Nephron progenitor cell (in vitro differentiated cells): ENCODE results near the gene PCP2.

Experiments
- DNase-seq: peaks from one replicate; pipeline ENCODE4 v3.0.0; 2021
- H3K27ac Mint-ChIP-seq: 2 replicates; pipeline ENCODE4 v1.8.0; 2021; ENCODE audit warnings: mild to moderate bottlenecking, moderate library complexity, mixed read lengths
- H3K27me3 Mint-ChIP-seq: 2 replicates; pipeline ENCODE4 v1.8.0; 2021; ENCODE audit warnings: mild to moderate bottlenecking, low read depth, mixed read lengths; ENCODE audit not compliant: poor library complexity
- H3K36me3 Mint-ChIP-seq: 2 replicates; pipeline ENCODE4 v1.8.0; 2021; ENCODE audit warnings: low read depth, mixed read lengths
- H3K4me1 Mint-ChIP-seq: 2 replicates; pipeline ENCODE4 v1.8.0; 2021; ENCODE audit warnings: mixed read lengths
- H3K4me3 Mint-ChIP-seq: 2 replicates; pipeline ENCODE4 v1.8.0; 2021; ENCODE audit warnings: mild to moderate bottlenecking, moderate library complexity, mixed read lengths
- H3K9me3 Mint-ChIP-seq: 2 replicates; pipeline ENCODE4 v1.8.0; 2021; ENCODE audit warnings: mild to moderate bottlenecking, moderate library complexity, mixed read lengths
- CTCF ChIP-seq: fragments of 200-600 bp; sonication (generic); IDR thresholded peaks from 2 replicates; pipeline ENCODE4 v1.5.0; 2021; ENCODE audit warnings: antibody characterized with exemption

The PCP2 gene

GRCh38 chr19:7678971-7679751 is 45.6 kb upstream of the PCP2 start:
- Mint-ChIP-seq H3K4me1 (peaks cover 31% of the 10 kb centered on the region), H3K4me3 (peak overlapping the region; percentile 21), H3K36me3 (peaks cover 17% of the 10 kb centered on the region), H3K27ac (no peak overlapping the region), H3K27me3 (peaks cover 50% of the 10 kb centered on the region), H3K9me3 (peaks cover 6% of the 10 kb centered on the region)
- TF ChIP-seq CTCF, result no peak
- no peak for DNase-seq

DNA sequence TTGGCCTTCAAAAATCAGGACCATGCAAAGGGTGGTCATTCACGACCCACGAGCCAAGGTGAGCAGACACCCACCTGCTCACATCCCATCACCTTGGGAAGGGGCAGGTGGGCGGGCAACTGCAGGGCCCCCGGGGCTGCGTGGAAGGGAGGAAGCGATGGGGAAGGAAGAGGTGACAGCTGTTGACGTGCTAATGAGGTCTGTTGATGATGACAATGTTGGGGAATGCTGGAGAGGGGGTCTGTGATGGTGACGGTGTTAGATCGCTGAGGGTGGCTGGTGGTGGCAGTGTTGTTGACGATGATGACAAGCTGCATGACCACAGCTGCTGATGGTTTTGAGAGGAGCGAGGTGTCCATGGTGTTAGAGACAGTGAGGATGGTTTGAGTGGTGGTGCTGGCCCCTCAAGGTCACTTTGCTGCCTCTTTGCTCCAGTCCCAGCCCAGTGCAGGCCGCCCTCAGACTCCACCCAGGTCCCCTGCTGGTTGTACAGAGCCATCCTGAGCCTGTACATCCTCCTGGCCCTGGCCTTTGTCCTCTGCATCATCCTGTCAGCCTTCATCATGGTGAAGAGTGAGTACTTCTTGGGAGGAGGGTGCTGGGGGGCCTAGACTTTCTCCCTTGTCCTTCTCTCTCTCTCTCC is 44.3 kb upstream of the PCP2 start:
- Mint-ChIP-seq H3K27ac (no peak overlapping the region), H3K4me3 (no peak overlapping the region), H3K27me3 (peaks cover 64% of the 10 kb centered on the region), H3K36me3 (peaks cover 4% of the 10 kb centered on the region), H3K9me3 (peaks cover 15% of the 10 kb centered on the region), H3K4me1 (peaks cover 31% of the 10 kb centered on the region)
- TF ChIP-seq CTCF, result no peak
- no peak for DNase-seq

DNA sequence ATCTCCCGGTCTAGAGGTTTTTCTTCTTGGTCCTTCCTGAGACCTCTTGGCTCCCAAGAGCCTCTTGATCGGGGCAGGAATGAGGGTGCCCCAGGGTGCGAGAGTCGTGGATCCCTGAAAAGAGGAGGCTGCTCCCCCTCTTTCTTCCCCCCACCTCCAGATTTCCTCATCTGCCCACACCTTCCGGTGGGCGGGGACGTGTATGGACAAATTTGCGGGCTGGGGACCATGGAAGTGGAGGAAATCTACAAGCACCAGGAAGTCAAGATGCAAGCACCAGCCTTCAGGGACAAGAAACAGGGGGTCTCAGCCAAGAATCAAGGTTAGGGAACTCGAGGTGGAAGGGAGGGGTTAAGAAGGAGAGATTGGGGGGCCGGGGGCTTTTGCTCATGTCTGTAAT is 43.3 kb upstream of the PCP2 start, which contains the start of gene MCEMP1:
Gene MCEMP1 (plus strand): TSS at position 237 of the 400 bp plus-strand sequence. CDS start 31 bp downstream, at position 268.
- no peak for DNase-seq
- peaks cover 72% of the 10 kb centered on the region for H3K27me3 Mint-ChIP-seq
- no peaks in the 10 kb centered on the region for H3K36me3 Mint-ChIP-seq
- H3K9me3 Mint-ChIP-seq, result peaks cover 15% of the 10 kb centered on the region
- TF ChIP-seq CTCF, result no peak
- peaks cover 30% of the 10 kb centered on the region for H3K4me1 Mint-ChIP-seq
- H3K27ac Mint-ChIP-seq, result no peak within 1 kb of the TSS
- H3K4me3 Mint-ChIP-seq, result no peak within 1 kb of the TSS

GRCh38 chr19:7676376-7676775 is 42.9 kb upstream of the PCP2 start:
- TF ChIP-seq CTCF, result no peak
- Mint-ChIP-seq H3K4me1 (peaks cover 27% of the 10 kb centered on the region), H3K9me3 (peaks cover 15% of the 10 kb centered on the region), H3K36me3 (no peaks in the 10 kb centered on the region), H3K27me3 (peaks cover 77% of the 10 kb centered on the region), H3K27ac (no peak overlapping the region), H3K4me3 (no peak overlapping the region)
- DNase-seq, result no peak

DNA sequence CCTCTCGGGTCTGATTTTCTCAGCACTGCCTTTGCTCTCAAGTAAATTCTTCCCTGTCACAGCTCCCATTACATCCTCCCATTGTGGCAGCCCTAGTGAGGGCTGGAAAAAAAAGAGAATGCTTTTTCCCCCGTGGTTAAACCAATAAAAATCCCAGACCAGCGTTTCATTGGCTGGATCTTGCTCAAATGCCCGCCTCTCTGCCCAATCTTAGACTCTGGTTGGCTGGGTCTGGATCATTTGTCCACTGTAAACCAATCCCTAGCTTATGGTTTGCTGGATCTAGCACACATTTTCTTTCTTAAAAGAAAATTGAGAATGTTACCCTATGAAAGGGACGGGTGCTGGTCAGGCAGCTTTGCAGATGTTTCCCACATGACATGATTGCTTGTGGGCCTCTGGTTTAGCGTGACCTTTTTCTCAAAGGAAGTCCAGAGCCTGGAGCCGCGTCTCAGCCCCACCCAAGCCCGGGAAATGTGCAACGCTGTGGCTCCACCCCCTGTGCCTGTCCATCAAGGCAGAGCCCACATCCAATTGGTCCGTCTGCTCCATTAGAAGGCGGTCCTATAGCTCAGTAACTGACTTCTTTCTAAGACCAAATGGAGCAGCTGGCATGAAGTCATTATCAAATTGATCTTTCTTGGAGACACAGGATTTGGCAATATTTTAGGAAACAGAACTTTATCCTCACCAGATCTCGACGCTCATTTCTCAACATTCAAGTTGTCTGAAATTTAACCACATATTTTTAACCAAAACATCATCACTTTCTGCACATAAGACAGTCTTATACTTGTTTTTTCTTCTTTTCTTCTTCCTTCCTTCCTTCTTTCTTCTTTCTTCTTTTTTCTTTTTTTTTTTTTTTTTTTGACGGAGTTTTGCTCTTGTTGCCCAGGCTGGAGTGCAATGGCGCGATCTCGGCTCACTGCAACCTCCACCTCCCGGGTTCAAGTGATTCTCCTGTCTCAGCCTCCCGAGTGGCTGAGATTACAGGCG is 40.8 kb upstream of the PCP2 start:
- Mint-ChIP-seq H3K4me1 (peaks cover 17% of the 10 kb centered on the region), H3K9me3 (peaks cover 15% of the 10 kb centered on the region), H3K36me3 (no peaks in the 10 kb centered on the region), H3K27me3 (peaks cover 87% of the 10 kb centered on the region), H3K4me3 (no peak overlapping the region), H3K27ac (no peak overlapping the region)
- no peak for TF ChIP-seq CTCF
- DNase-seq, result peak; percentile 39
